ENCODE data around the gene RPL26. TPM values are rescaled to one million over a fixed set of nuclear protein-coding genes. Genes with fewer than 3 reads are reported as not detected.

The RPL26 gene
- total RNA-seq, 1 donor from 2014 or later: 3,493 TPM

GRCh38 chr17:8366231-8366630 lies 16.8 kb downstream of the RPL26 start:
- Histone ChIP-seq H3K36me3 (peaks cover 0 to 14% of the 10 kb centered on the region in 2 donors), H3K27ac (no peak overlapping the region)

DNA sequence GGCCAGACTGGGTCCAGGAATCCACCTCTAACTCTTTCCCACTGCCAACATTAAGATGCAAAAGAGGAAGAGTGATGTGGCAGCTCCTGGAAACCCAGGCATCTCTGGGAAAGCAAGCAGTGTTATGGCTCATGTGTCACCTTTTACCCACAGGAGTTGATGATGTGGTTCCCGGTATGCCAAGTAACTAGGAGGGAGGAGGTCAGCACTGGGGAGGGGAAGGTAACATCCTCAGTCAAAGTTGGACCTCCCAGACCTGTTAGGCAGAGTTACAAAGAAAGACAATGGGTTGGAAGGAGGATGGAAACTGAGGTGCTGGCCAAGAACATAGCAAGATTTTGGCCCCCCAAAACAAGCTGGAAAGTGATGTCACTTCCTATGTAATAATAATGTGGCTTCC lies 17.9 kb downstream of the RPL26 start:
- intact Hi-C loops (cut with DNase I): no loop called here
- Histone ChIP-seq H3K27ac (no peak overlapping the region), H3K4me1 (peaks cover 7% of the 10 kb centered on the region), H3K9me3 (no peaks in the 10 kb centered on the region), H3K4me3 (no peak overlapping the region), H3K27me3 (no peaks in the 10 kb centered on the region), H3K36me3 (peaks cover 0 to 12% of the 10 kb centered on the region in 2 donors)
- TF ChIP-seq, protein P1, sequence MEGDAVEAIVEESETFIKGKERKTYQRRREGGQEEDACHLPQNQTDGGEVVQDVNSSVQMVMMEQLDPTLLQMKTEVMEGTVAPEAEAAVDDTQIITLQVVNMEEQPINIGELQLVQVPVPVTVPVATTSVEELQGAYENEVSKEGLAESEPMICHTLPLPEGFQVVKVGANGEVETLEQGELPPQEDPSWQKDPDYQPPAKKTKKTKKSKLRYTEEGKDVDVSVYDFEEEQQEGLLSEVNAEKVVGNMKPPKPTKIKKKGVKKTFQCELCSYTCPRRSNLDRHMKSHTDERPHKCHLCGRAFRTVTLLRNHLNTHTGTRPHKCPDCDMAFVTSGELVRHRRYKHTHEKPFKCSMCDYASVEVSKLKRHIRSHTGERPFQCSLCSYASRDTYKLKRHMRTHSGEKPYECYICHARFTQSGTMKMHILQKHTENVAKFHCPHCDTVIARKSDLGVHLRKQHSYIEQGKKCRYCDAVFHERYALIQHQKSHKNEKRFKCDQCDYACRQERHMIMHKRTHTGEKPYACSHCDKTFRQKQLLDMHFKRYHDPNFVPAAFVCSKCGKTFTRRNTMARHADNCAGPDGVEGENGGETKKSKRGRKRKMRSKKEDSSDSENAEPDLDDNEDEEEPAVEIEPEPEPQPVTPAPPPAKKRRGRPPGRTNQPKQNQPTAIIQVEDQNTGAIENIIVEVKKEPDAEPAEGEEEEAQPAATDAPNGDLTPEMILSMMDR (IDR thresholded peaks at IDR 0.05): no peak
- TF ChIP-seq POLR2AphosphoS5 (IDR thresholded peaks at IDR 0.05; ENCODE audit: insufficient read depth in 1 of 2, low read depth in 1 of 2) (no peak), POLR2A (IDR thresholded peaks at IDR 0.05) (no peak)
- DNase-seq (ENCODE audit: extremely low spot score in 2 of 2): no peak

More at GRCh38 chr17:8366231-8366630, 16.8 kb downstream of the RPL26 start:
- TF ChIP-seq POLR2A (IDR thresholded peaks at IDR 0.05) (no peak), POLR2AphosphoS5 (IDR thresholded peaks at IDR 0.05; ENCODE audit: insufficient read depth in 1 of 2, low read depth in 1 of 2) (no peak)
- TF ChIP-seq, protein P1 (IDR thresholded peaks at IDR 0.05): no peak
- no peak for DNase-seq (ENCODE audit: extremely low spot score in 2 of 2)
- no peaks in the 10 kb centered on the region for H3K27me3 ChIP-seq
- H3K4me3 ChIP-seq: no peak overlapping the region
- intact Hi-C loops (cut with DNase I): no loop called here
- H3K4me1 ChIP-seq: peaks cover 5% of the 10 kb centered on the region
- H3K9me3 ChIP-seq: no peaks in the 10 kb centered on the region

DNA sequence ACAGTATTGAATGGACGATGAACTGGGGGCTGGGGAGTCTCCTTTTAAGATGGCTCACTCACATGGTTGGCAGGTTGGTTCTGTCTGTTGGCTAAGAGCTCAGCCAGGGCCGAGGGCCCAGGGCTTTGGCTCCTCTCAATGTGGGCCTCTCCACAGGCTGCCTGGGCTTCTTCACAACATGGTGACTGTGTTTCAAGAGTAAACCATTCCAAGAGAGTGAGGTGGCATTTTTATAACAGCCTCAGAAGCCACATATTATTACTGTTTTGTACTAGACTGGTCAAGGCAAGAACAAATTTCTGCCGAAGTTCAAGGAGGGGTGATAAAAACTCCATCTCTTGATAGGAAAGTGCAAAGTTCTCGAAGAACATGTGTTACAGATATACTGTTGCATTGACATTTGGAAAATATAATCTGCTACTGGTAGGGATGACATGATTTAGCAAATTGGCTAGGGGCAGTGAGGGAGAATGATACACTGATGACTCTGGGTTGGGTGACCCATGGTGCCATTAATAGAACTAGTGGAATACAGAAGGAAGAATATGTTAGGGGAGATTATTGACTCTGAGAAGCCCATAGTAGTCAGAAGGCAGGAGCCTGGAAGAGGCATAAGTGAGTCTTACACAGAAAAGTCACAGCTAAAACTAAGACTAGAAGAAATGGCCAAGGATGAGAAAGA lies 20.2 kb downstream of the RPL26 start:
- DNase-seq (ENCODE audit: extremely low spot score in 2 of 2): no peak
- intact Hi-C loops (cut with DNase I): no loop called here
- no peaks in the 10 kb centered on the region for H3K36me3 ChIP-seq
- no peak overlapping the region for H3K4me3 ChIP-seq
- no peak overlapping the region for H3K27ac ChIP-seq
- no peaks in the 10 kb centered on the region for H3K27me3 ChIP-seq
- TF ChIP-seq, protein P1 (IDR thresholded peaks at IDR 0.05): no peak
- TF ChIP-seq POLR2A (IDR thresholded peaks at IDR 0.05) (no peak), POLR2AphosphoS5 (IDR thresholded peaks at IDR 0.05; ENCODE audit: insufficient read depth in 1 of 2, low read depth in 1 of 2) (no peak)
- H3K9me3 ChIP-seq: no peaks in the 10 kb centered on the region
- H3K4me1 ChIP-seq: peaks cover 7% of the 10 kb centered on the region

DNA sequence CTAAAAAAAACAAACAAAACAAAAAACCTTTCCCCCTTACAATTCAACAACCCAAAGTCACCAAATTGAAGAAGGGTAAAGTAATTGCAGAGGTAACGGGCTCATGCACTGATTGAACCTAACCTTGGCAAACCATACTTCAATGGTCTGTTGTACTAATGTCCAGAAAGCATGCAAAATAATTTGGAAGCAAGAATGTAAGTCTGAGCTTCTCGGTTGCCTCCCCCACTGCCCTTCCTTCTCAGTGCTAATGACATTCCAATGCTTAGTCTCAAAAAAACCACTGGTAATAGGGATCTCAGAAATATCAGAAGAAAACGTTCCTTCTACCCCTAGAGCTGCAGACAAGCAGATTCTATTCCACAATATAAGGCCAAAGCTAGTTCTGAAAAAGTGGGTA lies 22.2 kb downstream of the RPL26 start:
- DNase-seq (ENCODE audit: extremely low spot score in 2 of 2): no peak
- Histone ChIP-seq H3K27ac (no peak overlapping the region), H3K9me3 (no peaks in the 10 kb centered on the region), H3K4me3 (no peak overlapping the region), H3K4me1 (peaks cover 7% of the 10 kb centered on the region), H3K36me3 (no peaks in the 10 kb centered on the region), H3K27me3 (no peaks in the 10 kb centered on the region)
- TF ChIP-seq POLR2AphosphoS5 (IDR thresholded peaks at IDR 0.05; ENCODE audit: insufficient read depth in 1 of 2, low read depth in 1 of 2): no peak
- no peak for TF ChIP-seq POLR2A (IDR thresholded peaks at IDR 0.05)
- TF ChIP-seq, protein P1 (IDR thresholded peaks at IDR 0.05): no peak
- intact Hi-C loops (cut with DNase I): no loop called here

GRCh38 chr17:8360260-8360659 lies 22.7 kb downstream of the RPL26 start:
- TF ChIP-seq, protein P1 (IDR thresholded peaks at IDR 0.05): no peak
- TF ChIP-seq POLR2A (IDR thresholded peaks at IDR 0.05) (no peak), POLR2AphosphoS5 (IDR thresholded peaks at IDR 0.05; ENCODE audit: insufficient read depth in 1 of 2, low read depth in 1 of 2) (no peak)
- Histone ChIP-seq H3K9me3 (no peaks in the 10 kb centered on the region), H3K4me3 (no peak overlapping the region), H3K27me3 (no peaks in the 10 kb centered on the region), H3K4me1 (peaks cover 7% of the 10 kb centered on the region), H3K36me3 (no peaks in the 10 kb centered on the region), H3K27ac (no peak overlapping the region)
- no peak for DNase-seq (ENCODE audit: extremely low spot score in 2 of 2)
- intact Hi-C loops (cut with DNase I): no loop called here
